H1 (cell line): ENCODE measurements around the gene DPT. TPM values are rescaled to one million over a fixed set of nuclear protein-coding genes. Genes with fewer than 3 reads are reported as not detected.

ENCODE experiments used
- CTBP2 ChIP-seq: IDR thresholded peaks from 2 replicates; pipeline ENCODE4 v1.7.0; 2011; ENCODE audit warnings: borderline replicate concordance, mild to moderate bottlenecking, moderate library complexity, mixed read lengths, low read length; ENCODE audit not compliant: insufficient read depth, insufficient read length
- FOSL1 ChIP-seq: IDR thresholded peaks from 2 replicates; pipeline ENCODE4 v1.6.1; 2011; ENCODE audit warnings: mild to moderate bottlenecking, low read depth, low read length, moderate library complexity; ENCODE audit not compliant: insufficient read depth
- PHF8 ChIP-seq: fragments of 200-600 bp; sonication (generic); conservative IDR thresholded peaks from 2 replicates; pipeline ENCODE4 v1.7.1; 2012; ENCODE audit warnings: low read depth, mild to moderate bottlenecking, inconsistent platforms, low read length, moderate library complexity
- POLR2AphosphoS5 ChIP-seq: IDR thresholded peaks from 2 replicates; pipeline ENCODE4 v1.6.1; 2011; ENCODE audit warnings: low read depth, low read length
- SIRT6 ChIP-seq: IDR thresholded peaks from one replicate; pipeline ENCODE4 v1.7.1; 2012; ENCODE audit warnings: low read length, inconsistent platforms
- polyA plus RNA-seq, 7 experiments: library from polyadenylated mRNA; depleted of rRNA in 3 of 7; stranded (reverse) in 5 of 7; unstranded in 2 of 7; fragments of >200 nt in 5 of 7; fragments of 200-250 nt in 2 of 7; gene quantifications; 1 replicate in 5 of 7; 2 replicates in 1 of 7; 4 replicates in 1 of 7; pipeline versions ENCODE4 v1.2.1 to v1.2.3, GENCODE V29; 2011 to 2013; ENCODE audit warnings: missing spikeins in 2 of 7, mixed read lengths in 2 of 7
- total RNA-seq: library from RNA; stranded (reverse); fragmentation: NEBNext Ultra II Directional; extraction: Animal tissue kit (Norgen Biotek cat#: 25700); gene quantifications from 2 replicates; pipeline ENCODE4 v1.2.1, GENCODE V29; 2021

DPT gene
- total and polyA plus RNA-seq, 2 of the 8 experiments (the other 6 are each of a cell fraction or from before 2014, with no cell fraction given), result not detected

- no peak for TF ChIP-seq FOSL1
- TF ChIP-seq POLR2AphosphoS5, result no peak
- TF ChIP-seq PHF8, result no peak
- TF ChIP-seq CTBP2, result no peak
- TF ChIP-seq SIRT6, result no peak
Observed at GRCh38 chr1:168717906-168718891, 10.8 kb downstream of the DPT start (continued).
